K562 (cell line): ENCODE results near the gene ESCO1. TPM values are rescaled to one million over a fixed set of nuclear protein-coding genes. Genes with fewer than 3 reads are reported as not detected.

ENCODE experiments used
- ARID1B ChIP-seq: fragments of 450-650 bp; IDR thresholded peaks from 2 replicates; pipeline ENCODE4 v1.6.1; 2016; ENCODE audit warnings: antibody characterized with exemption, mild to moderate bottlenecking, inconsistent platforms
- ATF3 ChIP-seq, 2 experiments: fragments of 450-650 bp in 1 of 2; sonication (generic) in 1 of 2; formaldehyde crosslinking in 1 of 2; IDR thresholded peaks in 1 of 2; conservative IDR thresholded peaks in 1 of 2; 2 replicates each; pipeline versions ENCODE4 v1.6.1 to v1.8.1; 2016 to 2023; ENCODE audit warnings: mild to moderate bottlenecking in 2 of 2, moderate library complexity in 2 of 2, inconsistent platforms in 1 of 2, missing genetic modification reagents in 1 of 2
- CXXC5 ChIP-seq: fragments of 250-450 bp; sonication (Bioruptor Pico); IDR thresholded peaks from 2 replicates; pipeline ENCODE4 v1.8.0; 2022; ENCODE audit warnings: inconsistent platforms, mild to moderate bottlenecking, moderate library complexity
- NCOA1 ChIP-seq: fragments of 450-650 bp; IDR thresholded peaks from 2 replicates; pipeline ENCODE4 v1.6.1; 2016; ENCODE audit warnings: low read depth
- PCBP1 ChIP-seq: fragments of 200-400 bp; formaldehyde crosslinking; IDR thresholded peaks from 2 replicates; pipeline ENCODE4 v1.6.1; 2018; ENCODE audit warnings: mild to moderate bottlenecking, low read depth, low read length; ENCODE audit not compliant: poor library complexity, severe bottlenecking
- SMAD1 ChIP-seq: fragments of 150-350 bp; IDR thresholded peaks from 2 replicates; pipeline ENCODE4 v1.6.1; 2014; ENCODE audit warnings: low read length, low read depth; ENCODE audit not compliant: partially characterized antibody
- SMARCB1 ChIP-seq: IDR thresholded peaks from 2 replicates; pipeline ENCODE4 v1.6.1; 2011; ENCODE audit warnings: improper control_type of control experiment, low read depth; ENCODE audit not compliant: insufficient read length
- TCF3 ChIP-seq: sonication (generic); formaldehyde crosslinking; IDR thresholded peaks from 2 replicates; pipeline ENCODE4 v1.4.0; 2020; ENCODE audit warnings: mild to moderate bottlenecking, missing genetic modification reagents
- TFAP4 ChIP-seq: sonication (generic); formaldehyde crosslinking; IDR thresholded peaks from 2 replicates; pipeline ENCODE4 v1.8.0; 2022; ENCODE audit warnings: missing genetic modification reagents, mild to moderate bottlenecking, moderate library complexity, borderline replicate concordance
- TRIM28 ChIP-seq: fragments of 450-650 bp; IDR thresholded peaks from 2 replicates; pipeline ENCODE4 v1.6.1; 2017
- ZBTB5 ChIP-seq: fragments of 450-650 bp; IDR thresholded peaks from 2 replicates; pipeline ENCODE4 v1.6.1; 2017; ENCODE audit warnings: antibody characterized with exemption
- polyA plus RNA-seq, 8 experiments: library from polyadenylated mRNA; depleted of rRNA in 4 of 8; stranded (reverse) in 5 of 8; unstranded in 3 of 8; fragments of >200 nt; fragmentation: Nextera tagmentation in 2 of 8; fragmentation: Illumina TruSeq in 1 of 8; extraction: Ambion mirVana in 2 of 8; extraction: Trizol in 1 of 8; gene quantifications; 2 replicates each; pipeline versions ENCODE4 v1.2.1 to v1.2.3, GENCODE V29; 2011 to 2014; ENCODE audit warnings: inconsistent platforms in 1 of 8, missing spikeins in 1 of 8
- total RNA-seq, 7 experiments: library from RNA; depleted of rRNA in 6 of 7; stranded (reverse); fragments of >200 nt in 6 of 7; fragmentation: Illumina TruSeq in 2 of 7; extraction: Trizol in 2 of 7; gene quantifications; 2 replicates each; pipeline versions ENCODE4 v1.2.1 to v1.2.3, GENCODE V29; 2011 to 2021; ENCODE audit warnings: low replicate concordance in 1 of 7
- TF ChIP-seq, protein P1 (sequence below): fragments of 450-650 bp; IDR thresholded peaks from 2 replicates; pipeline ENCODE4 v1.6.1; 2016; ENCODE audit warnings: antibody characterized with exemption

ESCO1 gene
- total and polyA plus RNA-seq, 9 of the 15 experiments (the other 6 are each of a cell fraction or from before 2014, with no cell fraction given) = 15.0 to 31.3 (median 19.6) TPM

GRCh38 chr18:21489919-21490495 is 110.5 kb downstream of the ESCO1 start (continued):
- no peak for TF ChIP-seq ZBTB5
- TF ChIP-seq SMARCB1 = no peak
- TF ChIP-seq TCF3 (CRISPR knock-in tag) = 0 out of 2 replicates have a peak, but pooled peaks have one; percentile 15
- TF ChIP-seq, protein P1, sequence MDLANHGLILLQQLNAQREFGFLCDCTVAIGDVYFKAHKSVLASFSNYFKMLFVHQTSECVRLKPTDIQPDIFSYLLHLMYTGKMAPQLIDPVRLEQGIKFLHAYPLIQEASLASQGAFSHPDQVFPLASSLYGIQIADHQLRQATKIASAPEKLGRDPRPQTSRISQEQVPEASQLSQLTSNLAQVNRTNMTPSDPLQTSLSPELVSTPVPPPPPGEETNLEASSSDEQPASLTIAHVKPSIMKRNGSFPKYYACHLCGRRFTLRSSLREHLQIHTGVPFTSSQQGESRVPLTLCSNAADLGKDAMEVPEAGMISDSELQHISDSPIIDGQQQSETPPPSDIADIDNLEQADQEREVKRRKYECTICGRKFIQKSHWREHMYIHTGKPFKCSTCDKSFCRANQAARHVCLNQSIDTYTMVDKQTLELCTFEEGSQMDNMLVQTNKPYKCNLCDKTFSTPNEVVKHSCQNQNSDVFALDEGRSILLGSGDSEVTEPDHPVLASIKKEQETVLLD = no peak
- no peak for TF ChIP-seq TRIM28
- no peak for TF ChIP-seq NCOA1
- no peak for TF ChIP-seq CXXC5 (CRISPR knock-in tag)
- TF ChIP-seq SMAD1 = no peak
- TF ChIP-seq ARID1B = peak; percentile 7; the same call in 1 of the 2 replicates
- TF ChIP-seq ATF3 (IDR thresholded peaks at IDR 0.05) = peak; percentile 77
- TF ChIP-seq ATF3 (CRISPR knock-in tag; conservative IDR thresholded peaks at IDR 0.05) = no peak
- no peak for TF ChIP-seq PCBP1
- TF ChIP-seq TFAP4 (CRISPR knock-in tag) = no peak
